RWPE2 (cell line): ENCODE measurements around the gene PNPLA6.

Experiments used
- ATAC-seq: fragments of 200-7000 bp; cut with Tn5 transposase; 3 replicates; pipeline ENCODE4 v1.9.1; 2021; ENCODE audit warnings: low read depth
- DNase-seq: peaks from one replicate; pipeline ENCODE4 v3.0.0-alpha.2; 2020; ENCODE audit warnings: low spot score
- H3K27ac ChIP-seq: fragments of 450-650 bp; 2 replicates; pipeline ENCODE4 v1.5.1; 2017; ENCODE audit warnings: mild to moderate bottlenecking; ENCODE audit not compliant: poor library complexity, severe bottlenecking
- H3K27me3 ChIP-seq: fragments of 250-450 bp; sonication (Bioruptor Pico); 2 replicates; pipeline ENCODE4 v1.5.1; 2021; ENCODE audit warnings: mild to moderate bottlenecking, moderate library complexity; ENCODE audit not compliant: insufficient read depth, poor library complexity, severe bottlenecking
- H3K36me3 ChIP-seq: fragments of 250-450 bp; sonication (Bioruptor Pico); 2 replicates; pipeline ENCODE4 v1.5.1; 2020; ENCODE audit warnings: low read depth, mild to moderate bottlenecking, moderate library complexity
- H3K4me1 ChIP-seq: fragments of 250-450 bp; sonication (Bioruptor Pico); 2 replicates; pipeline ENCODE4 v1.5.1; 2021; ENCODE audit warnings: mild to moderate bottlenecking, moderate library complexity; ENCODE audit not compliant: insufficient read depth, poor library complexity, severe bottlenecking
- H3K4me3 ChIP-seq: fragments of 250-450 bp; sonication (Bioruptor Pico); 2 replicates; pipeline ENCODE4 v1.5.1; 2021; ENCODE audit warnings: mild to moderate bottlenecking, moderate library complexity; ENCODE audit not compliant: severe bottlenecking
- H3K9me3 ChIP-seq: fragments of 250-450 bp; sonication (Bioruptor Pico); 2 replicates; pipeline ENCODE4 v1.5.1; 2021; ENCODE audit warnings: mild to moderate bottlenecking, moderate library complexity; ENCODE audit not compliant: severe bottlenecking
- TF ChIP-seq, protein P1 (sequence below): fragments of 450-650 bp; IDR thresholded peaks from one replicate; pipeline ENCODE4 v1.5.1; 2017; ENCODE audit warnings: mild to moderate bottlenecking, moderate library complexity; ENCODE audit not compliant: poor library complexity, severe bottlenecking

PNPLA6 gene

DNA sequence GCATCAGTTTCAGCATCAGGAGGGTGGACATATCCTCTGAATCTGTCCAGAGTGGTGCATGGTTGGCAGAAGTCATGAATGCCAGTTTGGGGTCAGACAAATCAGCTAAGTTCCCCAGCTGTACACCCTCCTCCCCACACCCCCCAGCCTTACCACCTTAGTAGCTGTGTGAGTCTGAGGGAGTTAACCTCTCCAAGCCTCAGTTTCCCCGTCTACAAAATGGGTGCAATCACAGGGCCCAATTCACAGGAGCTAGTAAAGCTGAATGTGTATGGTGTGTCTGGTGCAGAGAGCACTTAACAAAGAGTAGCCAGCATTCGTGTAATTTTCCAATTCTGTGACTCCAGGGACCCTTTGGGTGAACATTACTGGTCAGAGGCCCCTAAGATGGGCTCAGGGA lies 33.0 kb upstream of the PNPLA6 start:
- Histone ChIP-seq H3K27me3 (no peaks in the 10 kb centered on the region), H3K36me3 (no peaks in the 10 kb centered on the region), H3K4me3 (no peak overlapping the region), H3K4me1 (peaks cover 6% of the 10 kb centered on the region), H3K27ac (no peak overlapping the region), H3K9me3 (no peaks in the 10 kb centered on the region)
- ATAC-seq (no peak), DNase-seq (no peak)
- TF ChIP-seq, protein P1, sequence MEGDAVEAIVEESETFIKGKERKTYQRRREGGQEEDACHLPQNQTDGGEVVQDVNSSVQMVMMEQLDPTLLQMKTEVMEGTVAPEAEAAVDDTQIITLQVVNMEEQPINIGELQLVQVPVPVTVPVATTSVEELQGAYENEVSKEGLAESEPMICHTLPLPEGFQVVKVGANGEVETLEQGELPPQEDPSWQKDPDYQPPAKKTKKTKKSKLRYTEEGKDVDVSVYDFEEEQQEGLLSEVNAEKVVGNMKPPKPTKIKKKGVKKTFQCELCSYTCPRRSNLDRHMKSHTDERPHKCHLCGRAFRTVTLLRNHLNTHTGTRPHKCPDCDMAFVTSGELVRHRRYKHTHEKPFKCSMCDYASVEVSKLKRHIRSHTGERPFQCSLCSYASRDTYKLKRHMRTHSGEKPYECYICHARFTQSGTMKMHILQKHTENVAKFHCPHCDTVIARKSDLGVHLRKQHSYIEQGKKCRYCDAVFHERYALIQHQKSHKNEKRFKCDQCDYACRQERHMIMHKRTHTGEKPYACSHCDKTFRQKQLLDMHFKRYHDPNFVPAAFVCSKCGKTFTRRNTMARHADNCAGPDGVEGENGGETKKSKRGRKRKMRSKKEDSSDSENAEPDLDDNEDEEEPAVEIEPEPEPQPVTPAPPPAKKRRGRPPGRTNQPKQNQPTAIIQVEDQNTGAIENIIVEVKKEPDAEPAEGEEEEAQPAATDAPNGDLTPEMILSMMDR = no peak

DNA sequence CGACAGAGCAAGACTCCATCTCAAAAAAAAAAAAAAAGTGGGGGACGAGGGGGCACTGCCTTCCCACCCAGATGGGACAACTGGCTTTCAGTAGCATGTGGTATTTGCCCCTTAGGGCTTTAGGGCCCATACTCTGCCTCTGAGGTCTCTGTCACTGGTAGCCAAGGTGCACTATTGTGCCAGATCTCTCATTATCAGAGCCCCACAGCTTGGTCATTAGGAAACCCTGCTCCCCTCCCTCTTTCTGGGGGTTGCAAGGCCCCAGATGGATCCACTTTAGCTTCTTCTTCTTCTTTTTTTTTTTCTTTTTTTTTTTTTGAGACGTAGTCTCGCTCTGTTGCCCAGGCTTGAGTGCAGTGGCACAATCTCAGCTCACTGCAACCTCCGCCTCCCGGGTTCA lies 30.8 kb upstream of the PNPLA6 start:
- DNase-seq = no peak
- TF ChIP-seq, protein P1 = no peak
- Histone ChIP-seq H3K27me3 (no peaks in the 10 kb centered on the region), H3K4me3 (no peak overlapping the region), H3K4me1 (peaks cover 6% of the 10 kb centered on the region), H3K9me3 (no peaks in the 10 kb centered on the region), H3K36me3 (no peaks in the 10 kb centered on the region), H3K27ac (no peak overlapping the region)
- no peak for ATAC-seq

DNA sequence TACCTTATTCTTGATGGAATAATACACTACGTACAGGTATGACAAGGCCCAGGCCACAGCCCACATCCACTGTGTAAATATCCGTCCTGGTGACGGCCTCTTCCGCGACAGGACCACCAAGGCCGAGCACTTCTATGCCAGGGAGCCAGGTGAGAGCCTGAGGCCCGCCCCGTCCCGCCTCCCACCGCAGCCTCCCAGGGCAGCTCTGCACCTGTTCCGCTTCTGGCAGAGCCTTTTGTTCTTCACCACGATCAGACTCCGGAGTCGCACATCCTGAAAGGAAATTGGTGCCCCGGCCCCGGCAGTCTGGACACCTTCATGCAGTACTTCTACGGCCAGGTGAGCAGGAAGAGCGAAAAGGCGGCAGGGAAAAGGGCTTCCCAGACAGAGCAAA lies 30.2 kb upstream of the PNPLA6 start:
- H3K9me3 ChIP-seq = no peaks in the 10 kb centered on the region

DNA sequence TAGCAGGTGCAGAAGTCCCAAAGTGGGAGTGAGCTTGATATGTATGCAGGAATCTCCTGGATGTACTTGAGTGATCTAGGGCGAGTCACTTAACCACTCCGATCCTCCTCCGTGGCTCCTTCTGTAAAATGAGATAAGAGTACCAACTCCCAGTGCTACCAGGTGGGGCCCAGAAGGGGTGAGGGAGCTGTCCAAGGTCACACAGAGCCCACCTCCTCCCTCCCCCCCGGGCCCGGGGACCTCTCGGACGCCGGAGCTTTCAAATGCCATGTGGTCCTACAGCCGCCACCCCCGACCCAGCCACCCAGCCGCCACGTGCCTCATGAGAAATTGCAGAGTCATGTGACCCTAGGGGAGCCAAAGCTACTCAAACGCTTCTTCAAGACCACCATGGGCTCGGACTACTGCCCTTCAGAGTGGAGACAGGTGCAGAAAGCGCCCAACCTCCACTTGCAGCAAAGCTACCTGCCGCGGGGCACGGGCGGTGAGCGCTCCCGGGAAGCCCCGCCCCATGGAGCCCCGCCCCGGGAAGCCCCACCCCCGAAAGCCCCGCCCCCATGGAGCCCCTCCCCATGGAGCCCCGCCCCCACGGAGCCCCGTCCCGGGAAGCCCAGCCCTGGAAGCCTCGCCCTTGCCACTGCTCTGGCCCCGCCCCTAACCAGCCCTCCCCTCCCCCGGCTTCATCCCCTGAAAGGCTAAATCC lies 29.7 kb upstream of the PNPLA6 start:
- Histone ChIP-seq H3K4me1 (peaks cover 6% of the 10 kb centered on the region), H3K9me3 (no peaks in the 10 kb centered on the region), H3K27me3 (no peaks in the 10 kb centered on the region), H3K27ac (no peak overlapping the region), H3K4me3 (peak overlapping the region; percentile 22), H3K36me3 (no peaks in the 10 kb centered on the region)
- ATAC-seq = no peak; the same call in 1 of the 3 replicates
- peak; percentile 83 for DNase-seq
- TF ChIP-seq, protein P1 = no peak

More for the DNA sequence above, 30.2 kb upstream of the PNPLA6 start:
- H3K27ac ChIP-seq = no peak overlapping the region
- TF ChIP-seq, protein P1 = no peak
- no peaks in the 10 kb centered on the region for H3K27me3 ChIP-seq
- H3K36me3 ChIP-seq = no peaks in the 10 kb centered on the region
- peaks cover 6% of the 10 kb centered on the region for H3K4me1 ChIP-seq
- DNase-seq = no peak
- no peak for ATAC-seq
- H3K4me3 ChIP-seq = no peak overlapping the region
